ENCODE measurements around the gene PLEKHH3. TPM values are rescaled to one million over a fixed set of nuclear protein-coding genes. Genes with fewer than 3 reads are reported as not detected.

The PLEKHH3 gene
- total RNA-seq, 1 experiment from 2014 or later: 26.2 TPM

GRCh38 chr17:42672038-42672437 is 4.8 kb downstream of the PLEKHH3 start:
- POLR2A ChIA-PET: no interaction called here
- Mint-ChIP-seq H3K9me3 (ENCODE audit: unreplicated experiment) (no peaks in the 10 kb centered on the region), H3K4me3 (ENCODE audit: unreplicated experiment) (no peak overlapping the region), H3K27ac (ENCODE audit: unreplicated experiment) (no peak overlapping the region), H3K4me1 (ENCODE audit: low read depth, unreplicated experiment) (no peaks in the 10 kb centered on the region), H3K27me3 (ENCODE audit: insufficient read depth, unreplicated experiment) (no peaks in the 10 kb centered on the region), H3K36me3 (ENCODE audit: insufficient read depth, unreplicated experiment) (peaks cover 56% of the 10 kb centered on the region)
- H3K36me3 ChIP-seq (ENCODE audit: control insufficient read depth, insufficient read depth, low read length): peaks cover 2% of the 10 kb centered on the region
- intact Hi-C loops (cut with micrococcal nuclease; ENCODE audit: unreplicated experiment): no loop called here
- H3K4me3 ChIP-seq (ENCODE audit: low read depth, low read length): no peak overlapping the region
- BruUV-seq (replicated peaks): no TSS peak
- no peaks in the 10 kb centered on the region for H3K9me3 ChIP-seq
- H3K4me1 ChIP-seq: peaks cover 11% of the 10 kb centered on the region
- DNase-seq: no peak
- TF ChIP-seq CTCF (IDR thresholded peaks at IDR 0.05; ENCODE audit: insufficient read depth in 1 of 2, low read depth in 1 of 2, low read length in 1 of 2, severe bottlenecking in 1 of 2, unreplicated experiment in 1 of 2): no peak
- CTCF ChIA-PET: no interaction called here
- H3K27me3 ChIP-seq (replicated peaks; ENCODE audit: control insufficient read depth, insufficient read depth, low read length): no peaks in the 10 kb centered on the region

- BruUV-seq (replicated peaks): no TSS peak
- H3K9me3 Mint-ChIP-seq (ENCODE audit: unreplicated experiment): no peaks in the 10 kb centered on the region
- Histone ChIP-seq H3K4me3 (ENCODE audit: low read depth, low read length) (no peak overlapping the region), H3K27me3 (replicated peaks; ENCODE audit: control insufficient read depth, insufficient read depth, low read length) (no peaks in the 10 kb centered on the region), H3K9me3 (no peaks in the 10 kb centered on the region), H3K4me1 (peaks cover 11% of the 10 kb centered on the region), H3K36me3 (ENCODE audit: control insufficient read depth, insufficient read depth, low read length) (peaks cover 2% of the 10 kb centered on the region)
- no peaks in the 10 kb centered on the region for H3K27me3 Mint-ChIP-seq (ENCODE audit: insufficient read depth, unreplicated experiment)
- H3K36me3 Mint-ChIP-seq (ENCODE audit: insufficient read depth, unreplicated experiment): peaks cover 61% of the 10 kb centered on the region
- no peak for DNase-seq
- no peak overlapping the region for H3K27ac Mint-ChIP-seq (ENCODE audit: unreplicated experiment)
- no peak for TF ChIP-seq CTCF (IDR thresholded peaks at IDR 0.05; ENCODE audit: insufficient read depth in 1 of 2, low read depth in 1 of 2, low read length in 1 of 2, severe bottlenecking in 1 of 2, unreplicated experiment in 1 of 2)
- H3K4me1 Mint-ChIP-seq (ENCODE audit: low read depth, unreplicated experiment): no peaks in the 10 kb centered on the region
- ChIA-PET POLR2A (no interaction called here), CTCF (no interaction called here)
- intact Hi-C loops (cut with micrococcal nuclease; ENCODE audit: unreplicated experiment): no loop called here
- H3K4me3 Mint-ChIP-seq (ENCODE audit: unreplicated experiment): no peak overlapping the region
Measured at GRCh38 chr17:42670789-42671657, 5.8 kb downstream of the PLEKHH3 start.

GRCh38 chr17:42669977-42670788 is 6.6 kb downstream of the PLEKHH3 start:
- no peaks in the 10 kb centered on the region for H3K9me3 ChIP-seq
- H3K27me3 ChIP-seq (replicated peaks; ENCODE audit: control insufficient read depth, insufficient read depth, low read length): no peaks in the 10 kb centered on the region
- Mint-ChIP-seq H3K4me1 (ENCODE audit: low read depth, unreplicated experiment) (no peaks in the 10 kb centered on the region), H3K4me3 (ENCODE audit: unreplicated experiment) (no peak overlapping the region), H3K27me3 (ENCODE audit: insufficient read depth, unreplicated experiment) (no peaks in the 10 kb centered on the region), H3K36me3 (ENCODE audit: insufficient read depth, unreplicated experiment) (peaks cover 68% of the 10 kb centered on the region), H3K27ac (ENCODE audit: unreplicated experiment) (no peak overlapping the region), H3K9me3 (ENCODE audit: unreplicated experiment) (no peaks in the 10 kb centered on the region)
- peaks cover 2% of the 10 kb centered on the region for H3K36me3 ChIP-seq (ENCODE audit: control insufficient read depth, insufficient read depth, low read length)
- TF ChIP-seq CTCF (IDR thresholded peaks at IDR 0.05; ENCODE audit: insufficient read depth in 1 of 2, low read depth in 1 of 2, low read length in 1 of 2, severe bottlenecking in 1 of 2, unreplicated experiment in 1 of 2): no peak
- H3K4me1 ChIP-seq: peaks cover 6% of the 10 kb centered on the region
- BruUV-seq (replicated peaks): no TSS peak
- CTCF ChIA-PET: no interaction called here
- intact Hi-C loops (cut with micrococcal nuclease; ENCODE audit: unreplicated experiment): no loop called here
- no peak overlapping the region for H3K4me3 ChIP-seq (ENCODE audit: low read depth, low read length)
- DNase-seq: no peak
- POLR2A ChIA-PET: no interaction called here

All from Caco-2 (cell line).